Heart left ventricle (tissue), 16 donors: ENCODE measurements around the gene HBB. TPM values are rescaled to one million over a fixed set of nuclear protein-coding genes. Genes with fewer than 3 reads are reported as not detected.

Experiments used
- ATAC-seq, 4 donors: fragments of 200-7000 bp; cut with Tn5 transposase; one replicate each; pipeline ENCODE4 v1.9.1; 2020 to 2022; ENCODE audit warnings: moderate library complexity in 4 of 4, mild to moderate bottlenecking in 3 of 4, moderate number of reproducible peaks in 1 of 4
- DNase-seq, 5 donors: peaks; one replicate each; pipeline ENCODE4 v3.0.0-alpha.2; 2020
- H3K27ac ChIP-seq, 12 donors: fragments of 200-600 bp; sonication (generic) in 4 of 12; one replicate each; pipeline versions ENCODE4 v1.5.0 to v1.8.0; 2016 to 2022; ENCODE audit warnings: mild to moderate bottlenecking in 2 of 12
- H3K27me3 ChIP-seq, 9 donors: fragments of 200-600 bp; sonication (generic) in 2 of 9; one replicate each; pipeline versions ENCODE4 v1.5.1 to v1.8.0; 2016 to 2022; ENCODE audit warnings: mild to moderate bottlenecking in 3 of 9
- H3K36me3 ChIP-seq, 9 donors: fragments of 200-600 bp; sonication (generic) in 2 of 9; one replicate each; pipeline versions ENCODE4 v1.5.0 to v1.8.0; 2018 to 2022; ENCODE audit warnings: mild to moderate bottlenecking in 2 of 9
- H3K4me1 ChIP-seq, 12 donors: fragments of 200-600 bp; sonication (generic) in 4 of 12; one replicate each; pipeline versions ENCODE4 v1.5.0 to v1.8.0; 2016 to 2022; ENCODE audit warnings: mild to moderate bottlenecking in 3 of 12
- H3K4me3 ChIP-seq, 12 donors: fragments of 200-600 bp; sonication (generic) in 4 of 12; one replicate each; pipeline versions ENCODE4 v1.5.0 to v1.8.0; 2017 to 2022; ENCODE audit warnings: mild to moderate bottlenecking in 9 of 12, moderate library complexity in 4 of 12
- H3K9me3 ChIP-seq, 12 donors: fragments of 200-600 bp; sonication (generic) in 4 of 12; one replicate each; pipeline versions ENCODE4 v1.5.0 to v1.8.0; 2016 to 2022; ENCODE audit warnings: mild to moderate bottlenecking in 1 of 12
- POLR2A ChIP-seq, 2 donors: fragments of 450-650 bp; IDR thresholded peaks; one replicate each; pipeline ENCODE4 v1.6.1; 2017; ENCODE audit warnings: antibody characterized with exemption in 2 of 2, mild to moderate bottlenecking in 2 of 2, moderate library complexity in 2 of 2
- WGBS, 4 donors: extraction: QIAGEN DNeasy Blood & Tissue Kit in 2 of 4; methylation state at CpG; one replicate each; pipeline versions ENCODE4 v1.1.5 to v1.1.7; 2013 to 2018; 5-methylcytosine and 5-hydroxymethylcytosine counted together
- intact Hi-C, 10 donors: fragments of 100-400 bp; cut with DNase I; formaldehyde crosslinking; loops; one replicate each; pipeline versions ENCODE4 v1.11.1 to v1.14.2; 2022
- polyA plus RNA-seq, 2 donors: library from polyadenylated mRNA; stranded (reverse); fragments of 200-250 nt; gene quantifications; one replicate each; pipeline ENCODE4 v1.2.3, GENCODE V29; 2013
- total RNA-seq, 9 donors: library from RNA; depleted of rRNA in 2 of 9; stranded (reverse); fragments of >200 nt in 2 of 9; fragmentation: NEBNext Ultra II Directional in 3 of 9; extraction: Animal tissue kit (Norgen Biotek cat#: 25700) in 3 of 9; gene quantifications; one replicate each; pipeline versions ENCODE4 v1.1.0 to v1.2.4, GENCODE V29; 2016 to 2023
- TF ChIP-seq, protein P1 (sequence below), 12 donors: fragments of 200-600 bp; sonication (generic) in 4 of 12; IDR thresholded peaks; one replicate each; pipeline versions ENCODE4 v1.5.0 to v1.8.0; 2018 to 2022; ENCODE audit warnings: antibody characterized with exemption in 12 of 12, mild to moderate bottlenecking in 5 of 12
- donor health status: ischemic (EF 13 %, LVEDD 7.1; RV severe dilation, severe dysfunction).
- donor health status: healthy with polysubstance abuse.
- donor health status: DM: no; HTN: yes; CAD: no.
- donor health status: DM: no; HTN: no; CAD: no.
- donor health status: ischemic (EF 25% LVEDD 6.9; RV normal size, moderate dysfunction).
- donor health status: ischemic (EF 25% LVEDD 5.7; RV mildly dilated, moderate dysfunction).
- donor health status: healthy.
- donor health status: DM: yes; HTN: yes; CAD: no.
- donor health status: ischemic (EF 35%, LVEDD 5.7; RV mildly dilated, moderate dysfunction).
- donor health status: nonischemic (EF 11% LVEDD 7.7; RV severe dilation, severe dysfunction).
- donor health status: DM: yes; HTN: yes; CAD: no.
- donor health status: PGD.
- donor health status: ischemic (EF 29% LVEDD 5.4; RV normal size, mild dysfunction).
- donor health status: nonischemic (EF 23%, LVEDD 6.1; RV moderate dilation, normal function).

The HBB gene
- total and polyA plus RNA-seq, 11 donors: 1.1 to 1,223 (median 249) TPM

DNA sequence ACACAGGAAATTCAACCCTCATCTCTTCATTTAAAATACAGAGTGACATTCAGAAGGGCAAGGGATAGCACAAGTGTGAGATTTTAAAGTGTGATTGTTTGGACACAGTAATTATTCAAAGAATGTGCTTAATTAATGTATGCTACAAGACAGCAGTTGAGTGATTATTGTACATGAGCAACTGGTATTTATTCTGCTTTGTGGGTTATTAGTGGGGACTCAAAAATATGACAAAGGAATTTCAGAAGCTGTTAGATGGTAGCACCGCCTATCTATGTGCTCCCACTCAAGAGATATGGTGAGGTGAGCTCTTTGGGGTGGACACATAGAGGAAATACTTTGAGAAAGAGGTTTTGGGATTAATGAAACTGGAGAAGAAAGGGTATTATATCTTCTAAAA lies 13.2 kb upstream of the HBB start:
- DNase-seq (no peak), ATAC-seq (no peak)
- TF ChIP-seq POLR2A (IDR thresholded peaks at IDR 0.05): no peak
- TF ChIP-seq, protein P1, sequence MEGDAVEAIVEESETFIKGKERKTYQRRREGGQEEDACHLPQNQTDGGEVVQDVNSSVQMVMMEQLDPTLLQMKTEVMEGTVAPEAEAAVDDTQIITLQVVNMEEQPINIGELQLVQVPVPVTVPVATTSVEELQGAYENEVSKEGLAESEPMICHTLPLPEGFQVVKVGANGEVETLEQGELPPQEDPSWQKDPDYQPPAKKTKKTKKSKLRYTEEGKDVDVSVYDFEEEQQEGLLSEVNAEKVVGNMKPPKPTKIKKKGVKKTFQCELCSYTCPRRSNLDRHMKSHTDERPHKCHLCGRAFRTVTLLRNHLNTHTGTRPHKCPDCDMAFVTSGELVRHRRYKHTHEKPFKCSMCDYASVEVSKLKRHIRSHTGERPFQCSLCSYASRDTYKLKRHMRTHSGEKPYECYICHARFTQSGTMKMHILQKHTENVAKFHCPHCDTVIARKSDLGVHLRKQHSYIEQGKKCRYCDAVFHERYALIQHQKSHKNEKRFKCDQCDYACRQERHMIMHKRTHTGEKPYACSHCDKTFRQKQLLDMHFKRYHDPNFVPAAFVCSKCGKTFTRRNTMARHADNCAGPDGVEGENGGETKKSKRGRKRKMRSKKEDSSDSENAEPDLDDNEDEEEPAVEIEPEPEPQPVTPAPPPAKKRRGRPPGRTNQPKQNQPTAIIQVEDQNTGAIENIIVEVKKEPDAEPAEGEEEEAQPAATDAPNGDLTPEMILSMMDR (IDR thresholded peaks at IDR 0.05): no peak
- H3K9me3 ChIP-seq: no peaks in the 10 kb centered on the region
- H3K4me1 ChIP-seq: no peaks in the 10 kb centered on the region
- H3K36me3 ChIP-seq: no peaks in the 10 kb centered on the region
- 71 to 88% (median 80%) methylated on average over 1 of the region's 1 CpG for WGBS, 4 donors
- no peak overlapping the region for H3K27ac ChIP-seq
- intact Hi-C loops: no loop called here
- peaks cover 0 to 3% (median 0%) of the 10 kb centered on the region in 9 donors for H3K27me3 ChIP-seq
- H3K4me3 ChIP-seq: no peak overlapping the region

GRCh38 chr11:5239046-5239445 lies 12.2 kb upstream of the HBB start:
- H3K9me3 ChIP-seq: no peaks in the 10 kb centered on the region
- intact Hi-C loops: no loop called here
- DNase-seq (no peak), ATAC-seq (no peak)
- no peaks in the 10 kb centered on the region for H3K36me3 ChIP-seq
- peaks cover 0 to 3% (median 0%) of the 10 kb centered on the region in 9 donors for H3K27me3 ChIP-seq
- H3K4me3 ChIP-seq: no peak overlapping the region
- no peaks in the 10 kb centered on the region for H3K4me1 ChIP-seq
- no peak overlapping the region for H3K27ac ChIP-seq
- TF ChIP-seq POLR2A (IDR thresholded peaks at IDR 0.05): no peak
- TF ChIP-seq, protein P1 (IDR thresholded peaks at IDR 0.05): no peak

- ATAC-seq (no peak), DNase-seq (no peak)
- 41 to 54% (median 47%) methylated on average over 2 of the region's 2 CpGs for WGBS, 4 donors
- H3K4me1 ChIP-seq: no peaks in the 10 kb centered on the region
- H3K27ac ChIP-seq: no peak overlapping the region
- intact Hi-C loops: no loop called here
- peaks cover 0 to 3% (median 0%) of the 10 kb centered on the region in 9 donors for H3K27me3 ChIP-seq
- no peaks in the 10 kb centered on the region for H3K9me3 ChIP-seq
- no peak for TF ChIP-seq POLR2A (IDR thresholded peaks at IDR 0.05)
- TF ChIP-seq, protein P1 (IDR thresholded peaks at IDR 0.05): no peak
- no peaks in the 10 kb centered on the region for H3K36me3 ChIP-seq
- no peak overlapping the region for H3K4me3 ChIP-seq
These were observed 11.6 kb upstream of the HBB start for GRCh38 chr11:5238486-5238885.

DNA sequence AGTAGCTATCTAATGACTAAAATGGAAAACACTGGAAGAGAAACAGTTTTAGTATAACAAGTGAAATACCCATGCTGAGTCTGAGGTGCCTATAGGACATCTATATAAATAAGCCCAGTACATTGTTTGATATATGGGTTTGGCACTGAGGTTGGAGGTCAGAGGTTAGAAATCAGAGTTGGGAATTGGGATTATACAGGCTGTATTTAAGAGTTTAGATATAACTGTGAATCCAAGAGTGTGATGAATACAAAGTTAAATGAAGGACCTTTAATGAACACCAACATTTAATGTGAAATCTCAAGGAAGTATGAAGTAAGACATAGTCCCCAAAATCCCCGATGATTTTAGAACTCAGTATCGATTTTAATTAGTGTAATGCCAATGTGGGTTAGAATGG lies 10.5 kb upstream of the HBB start:
- no peaks in the 10 kb centered on the region for H3K36me3 ChIP-seq
- H3K27ac ChIP-seq: no peak overlapping the region
- H3K9me3 ChIP-seq: no peaks in the 10 kb centered on the region
- H3K4me3 ChIP-seq: no peak overlapping the region
- H3K27me3 ChIP-seq: peaks cover 0 to 3% (median 0%) of the 10 kb centered on the region in 9 donors
- intact Hi-C loops: no loop called here
- ATAC-seq (no peak), DNase-seq (no peak)
- WGBS, 4 donors: 78 to 94% (median 89%) methylated on average over 1 to 2 of the region's 2 CpGs
- H3K4me1 ChIP-seq: no peaks in the 10 kb centered on the region
- TF ChIP-seq POLR2A (IDR thresholded peaks at IDR 0.05): no peak
- TF ChIP-seq, protein P1 (IDR thresholded peaks at IDR 0.05): no peak
